Measurements from ENCODE around the gene ANTXR1. TPM values are rescaled to one million over a fixed set of nuclear protein-coding genes. Genes with fewer than 3 reads are reported as not detected.

ANTXR1 gene
- total and polyA plus RNA-seq, 10 donors: 2.8 to 66.7 (median 36.9) TPM

DNA sequence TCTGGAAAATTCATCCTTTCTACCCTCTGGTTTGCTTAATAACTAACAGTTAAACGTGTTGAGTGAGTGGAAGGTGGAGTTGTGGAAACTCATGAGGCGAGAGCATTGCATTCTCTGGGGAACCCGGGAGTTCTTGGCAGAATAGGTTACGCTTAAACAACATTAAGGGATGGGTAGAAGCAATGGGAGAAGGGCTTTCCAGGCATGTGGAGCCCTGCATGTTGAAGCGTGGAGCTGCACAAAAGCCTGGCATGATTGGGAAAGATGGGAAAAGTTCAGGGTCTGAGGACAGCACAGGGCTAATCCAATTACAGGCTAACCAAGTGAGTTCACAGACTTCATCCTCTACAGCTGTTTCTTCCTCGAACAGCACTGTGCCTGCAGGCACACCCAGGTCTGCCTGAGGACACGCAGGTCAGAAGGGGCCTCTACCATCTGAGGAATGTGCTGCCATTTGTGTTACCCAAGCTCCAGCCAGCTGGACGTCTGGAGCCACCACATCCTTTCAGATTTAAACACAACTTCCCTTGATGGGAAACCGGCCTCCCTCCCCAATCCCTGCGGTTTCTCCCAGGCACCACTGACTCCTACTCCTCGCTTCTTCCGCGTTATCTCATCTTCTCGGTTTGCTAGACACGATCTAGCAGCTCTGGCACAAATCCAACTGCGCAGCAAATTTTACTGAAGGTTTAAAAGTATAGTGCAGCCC, 164.2 kb downstream of the ANTXR1 start:
- no peak for TF ChIP-seq POLR2A (IDR thresholded peaks at IDR 0.05)
- peak in 2 of 3 donors; percentile 39 to 51 for TF ChIP-seq POLR2AphosphoS5 (IDR thresholded peaks at IDR 0.05)
- Histone ChIP-seq H3K27ac (peak overlapping the region in 7 of 8 donors; percentile 80 to 92 (median 86)), H3K36me3 (no peaks in the 10 kb centered on the region), H3K9me3 (no peaks in the 10 kb centered on the region), H3K4me3 (peak overlapping the region in 2 of 8 donors; percentile 2 to 20), H3K4me1 (peaks cover 0 to 38% (median 21%) of the 10 kb centered on the region in 6 donors), H3K27me3 (replicated peaks in 1 of 7) (no peaks in the 10 kb centered on the region)
- WGBS, 5 donors: 31 to 42% (median 40%) methylated on average over 16 of the region's 16 CpGs
- intact Hi-C loops (cut with DNase I; ENCODE audit: low total_unique reads): no loop called here
- DNase-seq: no peak

GRCh38 chr2:69177785-69178636, 165.0 kb downstream of the ANTXR1 start:
- Histone ChIP-seq H3K27ac (peak overlapping the region in 7 of 8 donors; percentile 80 to 92 (median 86)), H3K4me1 (peaks cover 0 to 38% (median 21%) of the 10 kb centered on the region in 6 donors), H3K27me3 (replicated peaks in 1 of 7) (no peaks in the 10 kb centered on the region), H3K4me3 (peak overlapping the region in 2 of 8 donors; percentile 2 to 20), H3K9me3 (no peaks in the 10 kb centered on the region), H3K36me3 (no peaks in the 10 kb centered on the region)
- intact Hi-C loops (cut with DNase I; ENCODE audit: low total_unique reads): no loop called here
- WGBS, 5 donors: 17 to 40% (median 26%) methylated on average over 19 to 20 of the region's 20 CpGs
- DNase-seq: peak; percentile 95
- TF ChIP-seq POLR2AphosphoS5 (IDR thresholded peaks at IDR 0.05) (peak; percentile 90 to 96 (median 91)), POLR2A (IDR thresholded peaks at IDR 0.05) (no peak)
- TF ChIP-seq, protein P1, sequence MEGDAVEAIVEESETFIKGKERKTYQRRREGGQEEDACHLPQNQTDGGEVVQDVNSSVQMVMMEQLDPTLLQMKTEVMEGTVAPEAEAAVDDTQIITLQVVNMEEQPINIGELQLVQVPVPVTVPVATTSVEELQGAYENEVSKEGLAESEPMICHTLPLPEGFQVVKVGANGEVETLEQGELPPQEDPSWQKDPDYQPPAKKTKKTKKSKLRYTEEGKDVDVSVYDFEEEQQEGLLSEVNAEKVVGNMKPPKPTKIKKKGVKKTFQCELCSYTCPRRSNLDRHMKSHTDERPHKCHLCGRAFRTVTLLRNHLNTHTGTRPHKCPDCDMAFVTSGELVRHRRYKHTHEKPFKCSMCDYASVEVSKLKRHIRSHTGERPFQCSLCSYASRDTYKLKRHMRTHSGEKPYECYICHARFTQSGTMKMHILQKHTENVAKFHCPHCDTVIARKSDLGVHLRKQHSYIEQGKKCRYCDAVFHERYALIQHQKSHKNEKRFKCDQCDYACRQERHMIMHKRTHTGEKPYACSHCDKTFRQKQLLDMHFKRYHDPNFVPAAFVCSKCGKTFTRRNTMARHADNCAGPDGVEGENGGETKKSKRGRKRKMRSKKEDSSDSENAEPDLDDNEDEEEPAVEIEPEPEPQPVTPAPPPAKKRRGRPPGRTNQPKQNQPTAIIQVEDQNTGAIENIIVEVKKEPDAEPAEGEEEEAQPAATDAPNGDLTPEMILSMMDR (IDR thresholded peaks at IDR 0.05 in 8 of 11, conservative IDR thresholded peaks at IDR 0.05 in 3 of 11): no peak

GRCh38 chr2:69178756-69179155, 165.8 kb downstream of the ANTXR1 start:
- no peaks in the 10 kb centered on the region for H3K36me3 ChIP-seq
- TF ChIP-seq POLR2AphosphoS5 (IDR thresholded peaks at IDR 0.05) (no peak), POLR2A (IDR thresholded peaks at IDR 0.05) (no peak)
- TF ChIP-seq, protein P1 (IDR thresholded peaks at IDR 0.05 in 8 of 11, conservative IDR thresholded peaks at IDR 0.05 in 3 of 11): no peak
- H3K4me3 ChIP-seq: no peak overlapping the region
- WGBS, 5 donors: 76 to 93% (median 85%) methylated on average over 3 of the region's 3 CpGs
- no peaks in the 10 kb centered on the region for H3K9me3 ChIP-seq
- no peaks in the 10 kb centered on the region for H3K27me3 ChIP-seq (replicated peaks in 1 of 7)
- intact Hi-C loops (cut with DNase I; ENCODE audit: low total_unique reads): no loop called here
- peak overlapping the region in 6 of 8 donors; percentile 83 to 92 (median 86) for H3K27ac ChIP-seq
- DNase-seq: no peak
- peaks cover 0 to 38% (median 21%) of the 10 kb centered on the region in 6 donors for H3K4me1 ChIP-seq

GRCh38 chr2:69180227-69180626, 167.2 kb downstream of the ANTXR1 start:
- Histone ChIP-seq H3K9me3 (no peaks in the 10 kb centered on the region), H3K27ac (peak overlapping the region in 6 of 8 donors; percentile 22 to 92 (median 41)), H3K36me3 (no peaks in the 10 kb centered on the region), H3K27me3 (replicated peaks in 1 of 7) (no peaks in the 10 kb centered on the region), H3K4me1 (peaks cover 0 to 38% (median 21%) of the 10 kb centered on the region in 6 donors), H3K4me3 (no peak overlapping the region)
- intact Hi-C loops (cut with DNase I; ENCODE audit: low total_unique reads): no loop called here
- 66 to 85% (median 83%) methylated on average over 1 of the region's 1 CpG for WGBS, 5 donors
- TF ChIP-seq POLR2AphosphoS5 (IDR thresholded peaks at IDR 0.05) (no peak), POLR2A (IDR thresholded peaks at IDR 0.05) (no peak)
- TF ChIP-seq, protein P1 (IDR thresholded peaks at IDR 0.05 in 8 of 11, conservative IDR thresholded peaks at IDR 0.05 in 3 of 11): no peak
- no peak for DNase-seq

Measured in spleen (tissue), 11 donors.